ENCODE data around the gene EPHA8. TPM values are rescaled to one million over a fixed set of nuclear protein-coding genes. Genes with fewer than 3 reads are reported as not detected.

Gene EPHA8
- total and polyA plus RNA-seq, 2 of the 4 experiments (the other 2 are of a cell fraction), result not detected

DNA sequence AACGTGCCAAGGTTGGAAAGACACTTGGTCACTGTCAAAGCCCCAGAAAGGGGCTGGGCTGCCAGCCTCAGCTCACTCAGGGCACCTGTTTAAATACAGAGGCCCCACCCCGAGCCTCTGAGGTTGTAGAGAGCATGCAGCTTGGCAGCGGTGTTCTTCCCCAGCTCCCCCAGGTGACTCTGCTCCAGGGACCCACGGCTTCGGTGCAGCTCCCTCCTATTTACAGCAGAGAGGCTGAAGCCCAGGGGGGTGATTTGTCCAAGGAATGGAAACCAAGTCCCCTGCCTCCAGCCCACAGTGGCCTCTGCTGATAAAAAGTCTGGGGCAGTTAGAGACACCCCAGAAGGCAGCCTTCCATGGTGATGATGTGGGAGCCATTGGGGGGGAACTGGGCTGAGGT is 64.0 kb downstream of the EPHA8 start:
- Histone ChIP-seq H3K9me3 (ENCODE audit: control insufficient read depth, insufficient read depth, low read length) (no peaks in the 10 kb centered on the region), H2AK9ac (replicated peaks; ENCODE audit: low read depth, low read length, poor library complexity) (no peak overlapping the region), H4K8ac (ENCODE audit: low read depth in 2 of 2, low read length in 2 of 2) (no peak overlapping the region), H3K27ac (ENCODE audit: insufficient read depth, low read length) (no peak overlapping the region), H2BK15ac (ENCODE audit: low read depth, low read length) (no peak overlapping the region), H4K20me1 (ENCODE audit: insufficient read depth, low read length) (peaks cover 3% of the 10 kb centered on the region; the same call in 1 of the 2 replicates), H2AFZ (replicated peaks; ENCODE audit: low read length, poor library complexity) (no peak overlapping the region), H3K4me3 (ENCODE audit: insufficient read depth, low read depth, low read length) (no peak overlapping the region), H3K23ac (ENCODE audit: low read depth, low read length) (no peak overlapping the region), H3K9ac (ENCODE audit: low read depth, low read length) (no peak overlapping the region), H4K91ac (ENCODE audit: insufficient read depth, low read depth, low read length) (no peak overlapping the region), H2AK5ac (ENCODE audit: low read depth, low read length) (no peak overlapping the region), H3K79me1 (ENCODE audit: low read depth in 1 of 2, low read length in 2 of 2) (no peaks in the 10 kb centered on the region), H3K36me3 (ENCODE audit: control insufficient read depth, insufficient read depth, low read length) (no peaks in the 10 kb centered on the region), H3K4me1 (ENCODE audit: control insufficient read depth, insufficient read depth, low read length) (no peaks in the 10 kb centered on the region), H4K5ac (ENCODE audit: low read depth, low read length) (no peak overlapping the region), H3K14ac (replicated peaks; ENCODE audit: low read depth, low read length) (no peak overlapping the region), H3K27me3 (ENCODE audit: control insufficient read depth, insufficient read depth, low read length) (peaks cover 61% of the 10 kb centered on the region), H2BK5ac (ENCODE audit: low read depth, low read length, poor library complexity, severe bottlenecking) (no peak overlapping the region), H3K9me1 (ENCODE audit: insufficient read depth, low read length) (no peaks in the 10 kb centered on the region), H3K4me2 (ENCODE audit: low read depth, low read length) (no peak overlapping the region), H2BK20ac (ENCODE audit: low read depth, low read length) (no peak overlapping the region), H3K56ac (ENCODE audit: extremely low read depth, insufficient read depth, low read length) (no peak overlapping the region), H2BK120ac (ENCODE audit: low read depth, low read length) (no peak overlapping the region), H3K18ac (ENCODE audit: low read depth, low read length) (no peak overlapping the region), H3K4ac (ENCODE audit: low read depth, low read length) (no peak overlapping the region)
- dilution Hi-C loops (cut with HindIII; ENCODE audit: low sequenced_read_pairs, unreplicated experiment), result no loop called here
- CTCF ChIA-PET, result no interaction called here
- WGBS, 2 experiments (ENCODE audit: extremely low coverage in 2 of 2, insufficient read length in 1 of 2), result 27% methylated on average over 3 of the region's 5 CpGs; no CpG with 5 or more reads in 1 of the 2 experiments
- POLR2A ChIA-PET (ENCODE audit: unreplicated experiment), result no interaction called here
- no TSS peak for BruUV-seq (replicated peaks)
- TF ChIP-seq SMC3 (IDR thresholded peaks at IDR 0.05; ENCODE audit: low read depth, low read length), result no peak
- no peak for TF ChIP-seq CEBPB (IDR thresholded peaks at IDR 0.05; ENCODE audit: low read depth, low read length)
- TF ChIP-seq RAD21 (IDR thresholded peaks at IDR 0.05; ENCODE audit: low read length), result no peak
- TF ChIP-seq RFX5 (IDR thresholded peaks at IDR 0.05; ENCODE audit: low read depth, low read length), result no peak
- TF ChIP-seq MXI1 (IDR thresholded peaks at IDR 0.05; ENCODE audit: borderline replicate concordance, low read depth, low read length), result no peak
- TF ChIP-seq FOS (IDR thresholded peaks at IDR 0.05; ENCODE audit: low read depth, low read length), result no peak
- TF ChIP-seq, protein P1, sequence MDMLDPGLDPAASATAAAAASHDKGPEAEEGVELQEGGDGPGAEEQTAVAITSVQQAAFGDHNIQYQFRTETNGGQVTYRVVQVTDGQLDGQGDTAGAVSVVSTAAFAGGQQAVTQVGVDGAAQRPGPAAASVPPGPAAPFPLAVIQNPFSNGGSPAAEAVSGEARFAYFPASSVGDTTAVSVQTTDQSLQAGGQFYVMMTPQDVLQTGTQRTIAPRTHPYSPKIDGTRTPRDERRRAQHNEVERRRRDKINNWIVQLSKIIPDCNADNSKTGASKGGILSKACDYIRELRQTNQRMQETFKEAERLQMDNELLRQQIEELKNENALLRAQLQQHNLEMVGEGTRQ (IDR thresholded peaks at IDR 0.05; ENCODE audit: low read depth, low read length), result no peak
- no peak for TF ChIP-seq CHD1 (IDR thresholded peaks at IDR 0.05; ENCODE audit: low read depth, low read length)
- TF ChIP-seq ELK1 (IDR thresholded peaks at IDR 0.05; ENCODE audit: borderline replicate concordance, low read depth, low read length), result no peak
- no peak for TF ChIP-seq NFE2L2 (IDR thresholded peaks at IDR 0.05; ENCODE audit: low read depth, low read length)
- ATAC-seq (ENCODE audit: low read depth) (no peak), DNase-seq (no peak)
- in situ Hi-C loops (cut with MboI; ENCODE audit: low sequenced_read_pairs), result no loop called here
- intact Hi-C loops (cut with micrococcal nuclease), result no loop called here
